ENCODE measurements around the gene CNNM2.

The CNNM2 gene

DNA sequence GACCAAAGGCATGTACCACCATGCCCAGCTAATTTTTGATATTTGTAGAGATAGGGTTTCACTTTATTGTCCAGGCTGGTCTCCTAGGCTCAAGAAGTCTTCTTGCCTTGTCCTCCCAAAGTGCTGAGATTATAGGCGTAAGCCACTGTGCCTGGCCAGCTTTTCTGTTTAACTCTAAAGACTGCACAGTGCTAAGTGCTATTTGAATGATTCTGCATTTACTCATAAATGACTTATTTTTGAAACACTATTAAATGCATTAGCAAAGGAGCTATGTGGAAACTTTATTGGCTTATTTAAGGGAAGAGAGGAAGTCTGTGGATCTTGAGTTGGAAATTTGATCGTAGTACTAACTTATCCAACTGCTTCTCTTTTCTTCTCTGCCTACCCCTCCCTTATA, 185.9 kb downstream of the CNNM2 start:
- no peak overlapping the region for H3K4me3 ChIP-seq (ENCODE audit: insufficient read depth, low read length, poor library complexity, severe bottlenecking)
- no peak overlapping the region for H3K9ac ChIP-seq (ENCODE audit: low read length)
- H3K27me3 ChIP-seq (ENCODE audit: low read length): no peaks in the 10 kb centered on the region
- TF ChIP-seq, protein P1, sequence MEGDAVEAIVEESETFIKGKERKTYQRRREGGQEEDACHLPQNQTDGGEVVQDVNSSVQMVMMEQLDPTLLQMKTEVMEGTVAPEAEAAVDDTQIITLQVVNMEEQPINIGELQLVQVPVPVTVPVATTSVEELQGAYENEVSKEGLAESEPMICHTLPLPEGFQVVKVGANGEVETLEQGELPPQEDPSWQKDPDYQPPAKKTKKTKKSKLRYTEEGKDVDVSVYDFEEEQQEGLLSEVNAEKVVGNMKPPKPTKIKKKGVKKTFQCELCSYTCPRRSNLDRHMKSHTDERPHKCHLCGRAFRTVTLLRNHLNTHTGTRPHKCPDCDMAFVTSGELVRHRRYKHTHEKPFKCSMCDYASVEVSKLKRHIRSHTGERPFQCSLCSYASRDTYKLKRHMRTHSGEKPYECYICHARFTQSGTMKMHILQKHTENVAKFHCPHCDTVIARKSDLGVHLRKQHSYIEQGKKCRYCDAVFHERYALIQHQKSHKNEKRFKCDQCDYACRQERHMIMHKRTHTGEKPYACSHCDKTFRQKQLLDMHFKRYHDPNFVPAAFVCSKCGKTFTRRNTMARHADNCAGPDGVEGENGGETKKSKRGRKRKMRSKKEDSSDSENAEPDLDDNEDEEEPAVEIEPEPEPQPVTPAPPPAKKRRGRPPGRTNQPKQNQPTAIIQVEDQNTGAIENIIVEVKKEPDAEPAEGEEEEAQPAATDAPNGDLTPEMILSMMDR (IDR thresholded peaks at IDR 0.05; ENCODE audit: insufficient read depth, low read length, poor library complexity, severe bottlenecking): no peak
- no peak for TF ChIP-seq EZH2phosphoT487 (conservative IDR thresholded peaks at IDR 0.05; ENCODE audit: low read length)
- no peaks in the 10 kb centered on the region; the same call in 1 of the 2 replicates for H3F3A ChIP-seq (ENCODE audit: insufficient read depth)
- H3K9me2 ChIP-seq (replicated peaks; ENCODE audit: insufficient read depth, low read length): no peaks in the 10 kb centered on the region
- no peaks in the 10 kb centered on the region for H4K20me1 ChIP-seq (ENCODE audit: low read depth, low read length)
- no peak overlapping the region for H3K4me2 ChIP-seq (ENCODE audit: low read depth, low read length, poor library complexity, severe bottlenecking)
- no peak overlapping the region for H3K27ac ChIP-seq (ENCODE audit: low read depth, low read length)
- H2AFZ ChIP-seq (ENCODE audit: low read depth, low read length, severe bottlenecking): no peak overlapping the region
- H3K79me2 ChIP-seq (ENCODE audit: insufficient read depth, low read length): no peaks in the 10 kb centered on the region
- peaks cover 24% of the 10 kb centered on the region; the same call in 1 of the 2 replicates for H3K36me3 ChIP-seq (ENCODE audit: low read length)
- H3K9me3 ChIP-seq (ENCODE audit: insufficient read depth, low read length): no peaks in the 10 kb centered on the region

DNA sequence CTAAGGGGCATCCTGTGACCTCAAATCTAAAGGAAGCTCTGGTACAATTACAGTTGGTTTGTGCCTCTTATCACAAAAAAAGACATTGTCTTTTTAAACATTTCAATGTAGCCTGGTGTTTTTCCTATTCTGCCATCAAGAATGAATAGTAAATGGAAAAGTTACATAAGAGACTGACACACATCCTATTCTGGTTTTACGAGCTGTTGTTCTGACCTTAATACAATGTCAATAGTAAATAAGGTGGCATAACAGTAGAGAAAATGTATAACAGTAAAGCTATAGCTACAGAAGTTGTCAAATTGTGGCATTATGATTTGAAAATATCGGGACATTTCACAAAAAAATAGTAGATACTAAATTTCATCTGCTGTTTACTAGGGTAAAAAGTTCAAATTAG, 186.6 kb downstream of the CNNM2 start:
- H4K20me1 ChIP-seq (ENCODE audit: low read depth, low read length): no peaks in the 10 kb centered on the region
- peaks cover 21% of the 10 kb centered on the region; the same call in 1 of the 2 replicates for H3K36me3 ChIP-seq (ENCODE audit: low read length)

DNA sequence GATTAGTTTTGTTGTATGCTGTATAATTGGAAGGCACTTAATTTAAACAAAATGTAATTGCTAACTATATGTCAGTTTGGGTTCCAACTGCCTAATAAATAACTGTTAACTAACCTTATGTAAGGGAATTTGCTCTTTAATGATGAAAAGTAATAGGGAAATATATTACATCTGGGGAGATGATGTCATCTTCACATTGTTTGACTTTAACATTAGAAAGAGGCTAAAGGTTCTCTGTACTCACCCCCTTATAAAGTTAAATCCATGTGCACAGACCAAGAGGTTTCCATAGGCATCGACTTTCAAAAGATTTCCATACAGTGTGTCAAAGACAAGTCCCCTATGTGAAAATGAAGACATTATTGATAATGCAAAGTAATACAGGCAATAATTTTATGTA, 187.4 kb downstream of the CNNM2 start:
- Histone ChIP-seq H3K79me2 (ENCODE audit: insufficient read depth, low read length) (no peaks in the 10 kb centered on the region), H4K20me1 (ENCODE audit: low read depth, low read length) (no peaks in the 10 kb centered on the region), H3K4me3 (ENCODE audit: insufficient read depth, low read length, poor library complexity, severe bottlenecking) (no peak overlapping the region), H2AFZ (ENCODE audit: low read depth, low read length, severe bottlenecking) (no peak overlapping the region), H3K36me3 (ENCODE audit: low read length) (peaks cover 15% of the 10 kb centered on the region; the same call in 1 of the 2 replicates), H3K27me3 (ENCODE audit: low read length) (no peaks in the 10 kb centered on the region), H3K9ac (ENCODE audit: low read length) (no peak overlapping the region), H3F3A (ENCODE audit: insufficient read depth) (no peaks in the 10 kb centered on the region; the same call in 1 of the 2 replicates), H3K9me2 (replicated peaks; ENCODE audit: insufficient read depth, low read length) (no peaks in the 10 kb centered on the region), H3K9me3 (ENCODE audit: insufficient read depth, low read length) (no peaks in the 10 kb centered on the region), H3K4me2 (ENCODE audit: low read depth, low read length, poor library complexity, severe bottlenecking) (no peak overlapping the region), H3K27ac (ENCODE audit: low read depth, low read length) (no peak overlapping the region)
- TF ChIP-seq EZH2phosphoT487 (conservative IDR thresholded peaks at IDR 0.05; ENCODE audit: low read length): no peak
- TF ChIP-seq, protein P1 (IDR thresholded peaks at IDR 0.05; ENCODE audit: insufficient read depth, low read length, poor library complexity, severe bottlenecking): no peak

More for the DNA sequence above, 186.6 kb downstream of the CNNM2 start:
- no peak overlapping the region for H2AFZ ChIP-seq (ENCODE audit: low read depth, low read length, severe bottlenecking)
- no peaks in the 10 kb centered on the region; the same call in 1 of the 2 replicates for H3F3A ChIP-seq (ENCODE audit: insufficient read depth)
- H3K4me3 ChIP-seq (ENCODE audit: insufficient read depth, low read length, poor library complexity, severe bottlenecking): no peak overlapping the region
- no peak overlapping the region for H3K27ac ChIP-seq (ENCODE audit: low read depth, low read length)
- no peaks in the 10 kb centered on the region for H3K9me2 ChIP-seq (replicated peaks; ENCODE audit: insufficient read depth, low read length)
- no peak overlapping the region for H3K9ac ChIP-seq (ENCODE audit: low read length)
- TF ChIP-seq, protein P1 (IDR thresholded peaks at IDR 0.05; ENCODE audit: insufficient read depth, low read length, poor library complexity, severe bottlenecking): no peak
- no peak for TF ChIP-seq EZH2phosphoT487 (conservative IDR thresholded peaks at IDR 0.05; ENCODE audit: low read length)
- no peak overlapping the region for H3K4me2 ChIP-seq (ENCODE audit: low read depth, low read length, poor library complexity, severe bottlenecking)
- H3K79me2 ChIP-seq (ENCODE audit: insufficient read depth, low read length): no peaks in the 10 kb centered on the region
- no peaks in the 10 kb centered on the region for H3K27me3 ChIP-seq (ENCODE audit: low read length)
- no peaks in the 10 kb centered on the region for H3K9me3 ChIP-seq (ENCODE audit: insufficient read depth, low read length)

Measured in SU-DHL-6 (cell line).